HFFc6 (cell line): ENCODE measurements around the gene ZNF346. TPM values are rescaled to one million over a fixed set of nuclear protein-coding genes. Genes with fewer than 3 reads are reported as not detected.
A peak's percentile ranks its signal among the peaks of the same experiment; 100 is the strongest.

Experiments used
- DNase-seq: peaks from one replicate; pipeline ENCODE4 v3.0.0-alpha.2; 2018
- H3K27ac Mint-ChIP-seq: 2 replicates; pipeline ENCODE4 v1.8.0; 2020; ENCODE audit warnings: mild to moderate bottlenecking, mixed read lengths
- H3K27me3 Mint-ChIP-seq: 2 replicates; pipeline ENCODE4 v1.8.0; 2021; ENCODE audit warnings: mild to moderate bottlenecking, moderate library complexity, mixed read lengths; ENCODE audit not compliant: insufficient read depth
- H3K36me3 Mint-ChIP-seq: 2 replicates; pipeline ENCODE4 v1.8.0; 2021; ENCODE audit warnings: low read depth, mixed read lengths
- H3K4me1 Mint-ChIP-seq: 2 replicates; pipeline ENCODE4 v1.8.0; 2020; ENCODE audit warnings: low read depth, mixed read lengths
- H3K4me3 Mint-ChIP-seq: 2 replicates; pipeline ENCODE4 v1.8.0; 2020; ENCODE audit warnings: mild to moderate bottlenecking, moderate library complexity, mixed read lengths
- H3K9me3 Mint-ChIP-seq: 2 replicates; pipeline ENCODE4 v1.8.0; 2020; ENCODE audit warnings: mild to moderate bottlenecking, mixed read lengths
- total RNA-seq, 6 experiments: library from RNA; stranded (reverse); fragmentation: NEBNext Ultra II Directional; extraction: Animal tissue kit (Norgen Biotek cat#: 25700); gene quantifications; 2 replicates in 1 of 6; 3 replicates in 5 of 6; pipeline ENCODE4 v1.2.3, GENCODE V29; 2021
- TF ChIP-seq, protein P1 (sequence below): fragments of 200-600 bp; sonication (generic); IDR thresholded peaks from 2 replicates; pipeline ENCODE4 v1.5.0; 2021; ENCODE audit warnings: antibody characterized with exemption, mild to moderate bottlenecking

Gene ZNF346
- total RNA-seq, 6 experiments from 2014 or later: 11.2 to 15.1 (median 12.0) TPM

DNA sequence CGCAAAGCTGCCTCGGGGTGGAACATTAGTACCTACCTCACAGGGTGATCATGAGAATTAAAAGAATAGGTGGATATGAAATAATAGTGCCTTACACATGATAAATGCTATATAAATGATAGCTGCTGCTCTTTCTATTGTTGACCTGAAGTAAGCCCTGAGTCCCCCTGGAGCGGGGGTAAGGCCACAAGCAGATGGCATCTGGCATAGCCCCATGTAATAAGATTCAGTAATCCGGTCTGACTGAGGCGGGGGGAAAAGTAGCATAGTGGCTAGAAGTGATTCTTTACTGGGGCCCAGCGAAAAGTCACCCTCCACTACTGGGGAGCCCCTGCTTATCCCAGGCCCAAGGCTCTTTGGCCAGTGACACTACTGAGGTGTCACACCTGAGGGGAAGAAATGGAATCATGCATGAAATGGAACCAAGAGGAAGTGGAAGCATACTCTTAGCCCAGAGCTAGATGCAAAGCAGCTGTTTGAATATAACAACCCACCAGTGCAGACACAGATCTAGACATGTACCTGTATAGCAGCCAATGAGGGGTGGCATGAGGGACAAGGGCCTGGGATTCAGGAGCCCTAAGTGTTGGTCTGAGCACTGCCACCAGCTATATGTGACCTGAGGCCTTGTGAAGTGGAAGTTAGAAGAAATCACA, 48.2 kb downstream of the ZNF346 start:
- Mint-ChIP-seq H3K9me3 (no peaks in the 10 kb centered on the region), H3K27ac (peak overlapping the region; percentile 79), H3K4me3 (no peak overlapping the region), H3K36me3 (peaks cover 8% of the 10 kb centered on the region; the same call in 1 of the 2 replicates), H3K27me3 (no peaks in the 10 kb centered on the region; the same call in 1 of the 2 replicates), H3K4me1 (peaks cover 42% of the 10 kb centered on the region)
- TF ChIP-seq, protein P1, sequence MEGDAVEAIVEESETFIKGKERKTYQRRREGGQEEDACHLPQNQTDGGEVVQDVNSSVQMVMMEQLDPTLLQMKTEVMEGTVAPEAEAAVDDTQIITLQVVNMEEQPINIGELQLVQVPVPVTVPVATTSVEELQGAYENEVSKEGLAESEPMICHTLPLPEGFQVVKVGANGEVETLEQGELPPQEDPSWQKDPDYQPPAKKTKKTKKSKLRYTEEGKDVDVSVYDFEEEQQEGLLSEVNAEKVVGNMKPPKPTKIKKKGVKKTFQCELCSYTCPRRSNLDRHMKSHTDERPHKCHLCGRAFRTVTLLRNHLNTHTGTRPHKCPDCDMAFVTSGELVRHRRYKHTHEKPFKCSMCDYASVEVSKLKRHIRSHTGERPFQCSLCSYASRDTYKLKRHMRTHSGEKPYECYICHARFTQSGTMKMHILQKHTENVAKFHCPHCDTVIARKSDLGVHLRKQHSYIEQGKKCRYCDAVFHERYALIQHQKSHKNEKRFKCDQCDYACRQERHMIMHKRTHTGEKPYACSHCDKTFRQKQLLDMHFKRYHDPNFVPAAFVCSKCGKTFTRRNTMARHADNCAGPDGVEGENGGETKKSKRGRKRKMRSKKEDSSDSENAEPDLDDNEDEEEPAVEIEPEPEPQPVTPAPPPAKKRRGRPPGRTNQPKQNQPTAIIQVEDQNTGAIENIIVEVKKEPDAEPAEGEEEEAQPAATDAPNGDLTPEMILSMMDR: no peak
- DNase-seq: no peak

DNA sequence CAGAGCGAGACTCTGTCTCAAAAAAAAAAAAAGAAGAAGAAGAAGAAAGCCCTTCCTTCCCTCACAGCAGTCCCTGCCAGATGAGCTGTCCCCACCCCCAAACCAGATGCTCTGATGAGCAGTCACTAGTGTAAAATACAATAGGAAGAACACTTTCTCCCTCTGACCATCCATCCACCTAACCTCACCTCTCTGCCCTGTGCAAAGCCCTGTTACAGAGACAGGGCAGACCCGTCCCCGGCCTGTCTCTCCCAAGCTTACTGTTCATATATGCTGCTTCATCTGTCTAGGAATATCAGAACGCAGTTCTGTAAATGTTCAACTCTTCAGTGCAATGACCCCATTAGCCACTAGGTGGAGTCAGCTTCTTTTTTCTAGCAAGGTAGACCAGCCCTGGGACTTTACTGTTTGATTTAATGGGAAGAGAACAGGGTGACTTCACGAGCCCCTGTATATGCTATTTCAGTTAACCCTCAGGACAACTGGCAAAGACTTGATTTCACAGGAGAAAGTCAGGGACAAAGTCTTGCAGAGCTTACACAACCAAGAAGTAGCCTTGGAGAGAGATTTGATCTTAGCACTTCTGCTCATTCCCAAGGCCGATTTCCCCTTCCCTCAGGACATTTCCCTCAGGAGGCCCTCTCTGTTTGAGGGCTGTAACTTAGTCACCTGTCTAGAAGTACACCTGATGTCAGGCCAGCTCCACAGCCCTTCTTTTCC, 49.3 kb downstream of the ZNF346 start:
- no peaks in the 10 kb centered on the region for H3K36me3 Mint-ChIP-seq
- H3K27ac Mint-ChIP-seq: peak overlapping the region; percentile 79
- peak overlapping the region; percentile 73 for H3K4me3 Mint-ChIP-seq
- H3K4me1 Mint-ChIP-seq: peaks cover 32% of the 10 kb centered on the region
- TF ChIP-seq, protein P1: peak; percentile 95
- no peaks in the 10 kb centered on the region for H3K9me3 Mint-ChIP-seq
- DNase-seq: peak; percentile 83
- H3K27me3 Mint-ChIP-seq: no peaks in the 10 kb centered on the region

DNA sequence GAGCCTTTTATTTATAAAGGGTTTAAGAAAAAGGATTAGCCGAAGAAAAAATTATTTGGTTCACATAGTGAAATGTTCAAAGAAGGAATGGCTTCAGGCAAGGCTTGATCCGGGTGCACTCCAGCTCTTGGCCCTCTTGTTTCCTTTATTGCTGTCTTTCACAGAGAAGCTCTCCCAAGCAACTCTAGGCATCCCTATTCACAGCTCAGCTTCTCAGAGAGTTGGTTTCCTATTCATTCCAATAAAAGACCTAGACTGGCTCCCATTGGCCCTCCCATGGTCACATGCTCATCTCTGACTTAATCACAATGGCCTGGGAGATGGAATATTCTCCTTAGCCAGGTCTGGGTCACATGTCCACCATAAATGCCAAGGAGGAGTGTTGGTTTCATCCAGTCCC, 54.8 kb downstream of the ZNF346 start:
- no peak for DNase-seq
- TF ChIP-seq, protein P1: no peak
- Mint-ChIP-seq H3K27ac (no peak overlapping the region; the same call in 1 of the 2 replicates), H3K4me1 (peaks cover under 1% of the 10 kb centered on the region; the same call in 1 of the 2 replicates), H3K36me3 (no peaks in the 10 kb centered on the region), H3K9me3 (no peaks in the 10 kb centered on the region), H3K27me3 (no peaks in the 10 kb centered on the region; the same call in 1 of the 2 replicates), H3K4me3 (no peak overlapping the region)

DNA sequence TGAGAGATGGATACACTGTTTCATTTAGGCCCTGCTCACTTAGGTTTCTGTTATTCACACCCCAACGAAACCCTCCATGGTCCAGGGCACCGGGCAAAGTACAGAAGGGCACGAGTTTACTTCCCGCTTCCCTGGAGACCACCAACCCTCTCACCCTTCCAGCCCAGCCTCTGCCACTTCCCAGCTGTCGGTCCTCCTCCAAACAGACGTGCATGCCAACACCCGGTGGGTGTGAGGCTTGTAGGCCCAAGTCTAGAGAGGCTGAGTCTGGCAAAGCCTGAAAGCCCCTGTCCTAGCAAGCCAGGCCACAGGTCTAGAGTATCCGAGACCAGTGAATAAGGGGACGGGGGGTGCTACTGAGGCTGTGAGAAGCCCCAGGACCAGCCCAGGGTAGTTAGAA, 57.1 kb downstream of the ZNF346 start:
- H3K4me3 Mint-ChIP-seq: no peak overlapping the region
- H3K36me3 Mint-ChIP-seq: no peaks in the 10 kb centered on the region
- no peak for DNase-seq
- TF ChIP-seq, protein P1: no peak
- H3K9me3 Mint-ChIP-seq: no peaks in the 10 kb centered on the region
- no peak overlapping the region for H3K27ac Mint-ChIP-seq
- peaks cover 10% of the 10 kb centered on the region for H3K27me3 Mint-ChIP-seq
- H3K4me1 Mint-ChIP-seq: no peaks in the 10 kb centered on the region

DNA sequence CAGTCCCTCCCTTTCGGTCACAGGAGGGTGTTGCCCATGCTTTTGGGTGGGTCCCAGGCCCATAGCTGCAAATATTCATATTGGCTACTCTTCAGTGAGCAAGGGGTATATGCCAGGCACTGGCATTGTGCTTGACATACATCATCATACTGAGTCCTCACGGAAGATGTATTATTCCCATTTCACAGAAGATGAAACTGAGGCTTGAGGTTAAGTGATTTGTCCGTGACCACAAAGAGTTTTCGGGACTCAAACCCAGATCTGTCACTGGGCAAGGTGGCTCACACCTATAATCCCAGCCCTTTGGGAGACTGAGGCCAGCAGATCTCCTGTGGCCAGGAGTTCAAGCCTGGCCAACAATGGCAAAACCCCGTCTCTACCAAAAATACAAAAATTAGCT, 57.8 kb downstream of the ZNF346 start:
- Mint-ChIP-seq H3K36me3 (no peaks in the 10 kb centered on the region), H3K9me3 (no peaks in the 10 kb centered on the region), H3K4me3 (no peak overlapping the region), H3K4me1 (no peaks in the 10 kb centered on the region), H3K27ac (no peak overlapping the region), H3K27me3 (peaks cover 11% of the 10 kb centered on the region)
- TF ChIP-seq, protein P1: no peak
- DNase-seq: no peak
